Activated CD8-positive, alpha-beta T cell treated with anti-CD3 and anti-CD28 coated beads, Interleukin-2, amount 10 ng/mL, durations not matched to agents 7 days and 5 days (primary cell): ENCODE results near the gene HSPB3. TPM values are rescaled to one million over a fixed set of nuclear protein-coding genes. Genes with fewer than 3 reads are reported as not detected.

ENCODE experiments used
- ATAC-seq: fragments of 150-1000 bp; cut with Tn5 transposase; one replicate; pipeline ENCODE4 v1.10.0; 2021; ENCODE audit warnings: moderate library complexity
- CTCF ChIA-PET: fragments of 350-600 bp; sonication (Branson Sonifier 250); formaldehyde crosslinking; loops from one replicate; lab custom pipeline; 2021; ENCODE audit warnings: antibody characterized with exemption; lab: Charles Lee
- POLR2A ChIA-PET: fragments of 350-600 bp; sonication (Branson Sonifier 250); formaldehyde crosslinking; loops from one replicate; lab custom pipeline; 2021; ENCODE audit warnings: antibody characterized with exemption; lab: Charles Lee
- DNase-seq: peaks from one replicate; pipeline ENCODE4 v3.0.0-alpha.2; 2020
- H3K27ac Mint-ChIP-seq: one replicate; pipeline ENCODE4 v1.8.0; 2021; ENCODE audit warnings: mild to moderate bottlenecking, mixed read lengths
- H3K27me3 Mint-ChIP-seq: one replicate; pipeline ENCODE4 v1.8.0; 2021; ENCODE audit warnings: low read depth, mixed read lengths
- H3K36me3 Mint-ChIP-seq: one replicate; pipeline ENCODE4 v1.8.0; 2021; ENCODE audit warnings: low read depth, mixed read lengths
- H3K4me1 Mint-ChIP-seq: one replicate; pipeline ENCODE4 v1.8.0; 2021; ENCODE audit warnings: low read depth, mixed read lengths
- H3K4me3 Mint-ChIP-seq: one replicate; pipeline ENCODE4 v1.8.0; 2021; ENCODE audit warnings: mild to moderate bottlenecking, mixed read lengths
- H3K9me3 Mint-ChIP-seq: one replicate; pipeline ENCODE4 v1.8.0; 2022; ENCODE audit warnings: mixed read lengths; ENCODE audit not compliant: insufficient read depth
- total RNA-seq, 2 experiments: library from RNA; stranded (reverse); gene quantifications; one replicate each; pipeline ENCODE4 v1.2.3, GENCODE V29; 2021

Gene HSPB3
- total RNA-seq, 2 experiments from 2014 or later, result not detected

DNA sequence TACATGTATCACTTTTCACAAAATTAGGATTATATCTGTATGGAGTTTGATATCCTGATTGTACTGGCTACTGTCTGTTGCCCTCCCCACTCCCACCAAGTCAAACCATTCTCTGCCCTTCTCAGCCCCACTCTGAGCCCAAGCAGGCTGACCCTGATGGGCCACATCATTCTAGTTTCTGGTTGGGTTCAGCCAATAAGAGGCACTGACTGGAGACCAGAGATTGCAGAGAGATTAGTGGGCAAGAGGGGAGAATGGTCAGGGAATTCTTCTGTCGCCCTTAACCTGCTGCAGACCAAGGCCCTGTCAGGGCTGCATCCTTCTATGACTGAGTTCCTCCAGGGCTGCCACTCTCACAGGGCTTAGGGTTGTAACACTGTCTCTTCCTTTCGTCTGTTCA lies 2.7 kb downstream of the HSPB3 start:
- H3K9me3 Mint-ChIP-seq, result peaks cover 10% of the 10 kb centered on the region
- ATAC-seq, result no peak
- no peak for DNase-seq

GRCh38 chr5:54460181-54460919 lies 4.9 kb downstream of the HSPB3 start:
- H3K4me3 Mint-ChIP-seq, result no peak overlapping the region
- CTCF ChIA-PET, result no interaction called here

More for the DNA sequence above, 2.7 kb downstream of the HSPB3 start:
- Mint-ChIP-seq H3K27ac (no peak overlapping the region), H3K4me1 (no peaks in the 10 kb centered on the region), H3K27me3 (peaks cover 14% of the 10 kb centered on the region), H3K36me3 (no peaks in the 10 kb centered on the region), H3K4me3 (no peak overlapping the region)
- ChIA-PET POLR2A (no interaction called here), CTCF (no interaction called here)

GRCh38 chr5:54462281-54462680 lies 6.8 kb downstream of the HSPB3 start:
- ATAC-seq (no peak), DNase-seq (no peak)
- Mint-ChIP-seq H3K27ac (no peak overlapping the region), H3K27me3 (peaks cover 9% of the 10 kb centered on the region), H3K4me1 (no peaks in the 10 kb centered on the region), H3K36me3 (no peaks in the 10 kb centered on the region), H3K4me3 (no peak overlapping the region), H3K9me3 (peaks cover 10% of the 10 kb centered on the region)
- POLR2A ChIA-PET, result no interaction called here
- CTCF ChIA-PET, result no interaction called here

More at GRCh38 chr5:54460181-54460919, 4.9 kb downstream of the HSPB3 start:
- Mint-ChIP-seq H3K4me1 (no peaks in the 10 kb centered on the region), H3K27me3 (peaks cover 10% of the 10 kb centered on the region), H3K9me3 (peaks cover 10% of the 10 kb centered on the region), H3K27ac (no peak overlapping the region), H3K36me3 (no peaks in the 10 kb centered on the region)
- ATAC-seq (no peak), DNase-seq (no peak)
- POLR2A ChIA-PET, result no interaction called here

GRCh38 chr5:54463713-54464112 lies 8.2 kb downstream of the HSPB3 start:
- H3K27ac Mint-ChIP-seq, result no peak overlapping the region
- H3K27me3 Mint-ChIP-seq, result peaks cover 2% of the 10 kb centered on the region
- no peak for ATAC-seq
- H3K36me3 Mint-ChIP-seq, result no peaks in the 10 kb centered on the region
- no peak overlapping the region for H3K4me3 Mint-ChIP-seq
- ChIA-PET CTCF (interaction anchor here (0.9 kb wide), 1 partner anchor 26 kb away, joined by 3 read pairs; no protein-coding TSS in a partner anchor), POLR2A (no interaction called here)
- no peaks in the 10 kb centered on the region for H3K4me1 Mint-ChIP-seq
- peaks cover 10% of the 10 kb centered on the region for H3K9me3 Mint-ChIP-seq
- DNase-seq, result no peak

DNA sequence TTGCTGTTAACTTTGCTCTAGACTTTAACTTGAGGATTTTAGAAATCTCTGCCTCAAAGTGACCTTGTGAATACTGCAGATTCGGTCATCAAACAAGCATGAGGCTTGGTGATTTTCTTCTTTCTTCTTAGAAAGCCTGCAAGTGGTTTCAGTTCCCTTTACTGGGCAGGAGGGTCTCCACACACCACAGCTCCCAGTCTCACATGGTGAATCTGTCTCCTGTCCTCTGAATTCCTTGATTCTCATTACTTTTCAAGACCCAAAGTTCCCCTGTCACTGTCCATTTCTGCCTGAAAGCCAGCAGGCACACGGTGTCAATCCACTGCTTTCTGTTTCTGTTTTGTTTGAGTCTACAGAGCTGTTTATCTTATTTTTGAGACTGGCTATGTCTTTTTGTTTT lies 14.1 kb downstream of the HSPB3 start:
- H3K4me1 Mint-ChIP-seq, result peaks cover 7% of the 10 kb centered on the region
- H3K27ac Mint-ChIP-seq, result no peak overlapping the region
- H3K36me3 Mint-ChIP-seq, result no peaks in the 10 kb centered on the region
- ChIA-PET POLR2A (no interaction called here), CTCF (interaction anchor here (1.0 to 1.3 kb wide), 2 partner anchors 19 to 21 kb away, joined by 3 read pairs; no protein-coding TSS in a partner anchor)
- ATAC-seq, result no peak
- no peaks in the 10 kb centered on the region for H3K9me3 Mint-ChIP-seq
- no peak for DNase-seq
- peak overlapping the region; percentile 22 for H3K4me3 Mint-ChIP-seq
- H3K27me3 Mint-ChIP-seq, result peaks cover 2% of the 10 kb centered on the region

DNA sequence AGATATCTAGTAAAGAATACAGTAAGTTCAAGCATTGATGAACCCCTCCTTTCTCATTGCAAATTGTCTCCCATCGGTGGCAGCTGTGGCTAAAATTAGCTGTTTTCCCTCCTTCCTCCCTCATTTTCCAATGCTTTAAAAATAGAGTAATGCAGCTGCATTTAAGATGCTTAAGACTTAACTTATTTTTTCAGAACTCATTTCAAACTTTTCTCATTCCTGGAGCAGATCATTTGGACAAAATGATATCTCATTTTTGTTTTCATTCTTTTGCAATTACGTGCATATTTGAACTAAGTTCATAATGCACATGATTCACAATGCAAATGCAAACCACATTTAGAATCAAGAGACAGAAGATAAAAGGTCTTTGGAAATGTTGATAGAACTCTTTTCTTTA lies 14.6 kb downstream of the HSPB3 start:
- no peaks in the 10 kb centered on the region for H3K36me3 Mint-ChIP-seq
- H3K4me1 Mint-ChIP-seq, result peaks cover 7% of the 10 kb centered on the region
- no peak overlapping the region for H3K4me3 Mint-ChIP-seq
- H3K9me3 Mint-ChIP-seq, result no peaks in the 10 kb centered on the region
- DNase-seq (no peak), ATAC-seq (no peak)
- ChIA-PET POLR2A (no interaction called here), CTCF (interaction anchor here (1.0 to 1.3 kb wide), 2 partner anchors 19 to 21 kb away, joined by 3 read pairs; no protein-coding TSS in a partner anchor)
- H3K27ac Mint-ChIP-seq, result no peak overlapping the region
- peaks cover 2% of the 10 kb centered on the region for H3K27me3 Mint-ChIP-seq

GRCh38 chr5:54470677-54471076 lies 15.2 kb downstream of the HSPB3 start:
- ATAC-seq (no peak), DNase-seq (no peak)
- no peaks in the 10 kb centered on the region for H3K9me3 Mint-ChIP-seq
- no peaks in the 10 kb centered on the region for H3K36me3 Mint-ChIP-seq
- H3K4me1 Mint-ChIP-seq, result peaks cover 7% of the 10 kb centered on the region
- no peak overlapping the region for H3K4me3 Mint-ChIP-seq
- no peak overlapping the region for H3K27ac Mint-ChIP-seq
- POLR2A ChIA-PET, result no interaction called here
- H3K27me3 Mint-ChIP-seq, result peaks cover 2% of the 10 kb centered on the region
- CTCF ChIA-PET, result interaction anchor here (1.2 to 1.3 kb wide), 3 partner anchors 19 to 24 kb away, joined by 3 to 5 read pairs (median 4); no protein-coding TSS in a partner anchor

- H3K4me3 Mint-ChIP-seq, result no peak overlapping the region
- H3K27me3 Mint-ChIP-seq, result peaks cover 2% of the 10 kb centered on the region
- H3K4me1 Mint-ChIP-seq, result peaks cover 7% of the 10 kb centered on the region
- no peak for DNase-seq
- H3K9me3 Mint-ChIP-seq, result no peaks in the 10 kb centered on the region
- ATAC-seq, result no peak
- no peak overlapping the region for H3K27ac Mint-ChIP-seq
- no peaks in the 10 kb centered on the region for H3K36me3 Mint-ChIP-seq
- POLR2A ChIA-PET, result no interaction called here
- CTCF ChIA-PET, result interaction anchor here (1.2 kb wide), 3 partner anchors 18 to 228 kb away, joined by 3 to 5 read pairs (median 4); no protein-coding TSS in a partner anchor
These were observed 15.9 kb downstream of the HSPB3 start for GRCh38 chr5:54471398-54471797.

- no peak overlapping the region for H3K27ac Mint-ChIP-seq
These were observed 21.2 kb downstream of the HSPB3 start for GRCh38 chr5:54476682-54477081.

DNA sequence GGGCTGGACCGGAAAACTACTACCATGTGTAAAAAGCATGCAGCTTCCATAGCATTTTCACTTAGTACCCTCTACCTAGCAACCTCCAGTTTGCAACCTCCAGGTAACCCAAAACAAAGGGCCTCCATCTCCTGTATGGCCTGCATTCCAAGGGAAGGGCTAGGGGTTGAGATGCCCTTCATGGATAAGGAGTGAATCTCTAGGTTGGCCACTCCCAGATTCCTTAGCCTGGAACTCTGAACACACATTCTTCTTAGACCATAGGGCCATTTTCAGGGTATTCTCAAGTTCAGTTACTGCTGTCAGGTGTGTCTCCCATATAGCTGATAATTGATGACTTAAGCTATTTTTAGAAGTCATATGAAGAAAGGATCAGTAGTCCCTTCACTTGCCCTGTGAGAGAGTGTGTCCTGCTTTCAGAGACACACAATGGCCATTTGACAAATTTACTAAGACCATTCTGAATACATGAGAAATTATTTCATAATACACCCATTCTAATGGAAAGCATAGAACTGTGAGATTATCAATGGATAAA lies 22.5 kb downstream of the HSPB3 start:
- Mint-ChIP-seq H3K27me3 (peaks cover 3% of the 10 kb centered on the region), H3K4me1 (no peaks in the 10 kb centered on the region), H3K9me3 (no peaks in the 10 kb centered on the region), H3K4me3 (no peak overlapping the region), H3K36me3 (no peaks in the 10 kb centered on the region), H3K27ac (no peak overlapping the region)
- ATAC-seq, result no peak
- DNase-seq, result no peak
- ChIA-PET CTCF (interaction anchor here (1.5 kb wide), 1 partner anchor 10 kb away, joined by 3 read pairs; no protein-coding TSS in a partner anchor), POLR2A (no interaction called here)

More at GRCh38 chr5:54476682-54477081, 21.2 kb downstream of the HSPB3 start:
- no peak overlapping the region for H3K4me3 Mint-ChIP-seq
- H3K9me3 Mint-ChIP-seq, result no peaks in the 10 kb centered on the region
- H3K36me3 Mint-ChIP-seq, result no peaks in the 10 kb centered on the region
- peaks cover 2% of the 10 kb centered on the region for H3K27me3 Mint-ChIP-seq
- DNase-seq (no peak), ATAC-seq (no peak)
- no peaks in the 10 kb centered on the region for H3K4me1 Mint-ChIP-seq
- POLR2A ChIA-PET, result no interaction called here
- CTCF ChIA-PET, result interaction anchor here (1.0 kb wide), 1 partner anchor 13 kb away, joined by 4 read pairs; no protein-coding TSS in a partner anchor

DNA sequence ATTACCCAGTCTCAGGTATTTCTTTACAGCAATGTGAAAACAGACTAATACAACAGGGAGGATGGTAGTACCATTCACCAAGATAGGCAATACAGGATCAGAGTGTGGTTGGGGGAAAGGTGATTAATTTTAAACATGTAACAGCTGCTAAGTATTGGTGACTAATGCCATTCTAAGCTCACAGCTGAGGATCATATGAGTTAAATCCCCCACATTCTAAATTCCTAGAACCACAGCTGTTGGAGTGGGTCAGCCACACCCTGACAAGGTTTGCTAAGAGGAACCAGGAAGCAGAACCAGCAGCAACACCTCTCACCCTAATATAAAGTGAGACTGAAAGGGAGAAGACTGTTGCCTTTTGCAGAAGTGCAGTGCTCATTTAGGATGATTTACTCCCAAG lies 24.8 kb downstream of the HSPB3 start:
- H3K36me3 Mint-ChIP-seq, result no peaks in the 10 kb centered on the region
- no peaks in the 10 kb centered on the region for H3K4me1 Mint-ChIP-seq
- H3K9me3 Mint-ChIP-seq, result no peaks in the 10 kb centered on the region
- POLR2A ChIA-PET, result no interaction called here
- H3K27ac Mint-ChIP-seq, result no peak overlapping the region
- no peak overlapping the region for H3K4me3 Mint-ChIP-seq
- DNase-seq (no peak), ATAC-seq (no peak)
- peaks cover 7% of the 10 kb centered on the region for H3K27me3 Mint-ChIP-seq
- CTCF ChIA-PET, result interaction anchor here (1.9 kb wide), 1 partner anchor 9 kb away, joined by 5 read pairs; no protein-coding TSS in a partner anchor
